Left colon (tissue), 2 donors: ENCODE measurements around the gene CCDC83. TPM values are rescaled to one million over a fixed set of nuclear protein-coding genes. Genes with fewer than 3 reads are reported as not detected.
"Not testable (repeated sequence)": the region's sequence is repeated elsewhere in the genome, so short reads cannot be mapped to it uniquely, and the experiment has no call there.

ENCODE experiments used
- ATAC-seq: fragments of 200-7000 bp; cut with Tn5 transposase; one replicate; pipeline ENCODE4 v1.9.1; 2020; ENCODE audit warnings: mild to moderate bottlenecking, moderate library complexity
- DNase-seq, 2 donors: peaks; one replicate each; pipeline ENCODE4 v3.0.0-alpha.2; 2020
- intact Hi-C, 2 donors: fragments of 100-400 bp; cut with DNase I in 1 of 2; cut with micrococcal nuclease in 1 of 2; formaldehyde crosslinking; loops; one replicate each; pipeline versions ENCODE4 v1.11.2 to v1.14.0; 2022; cut with DNase I, micrococcal nuclease
- total RNA-seq, 2 donors: library from RNA; stranded (reverse); fragmentation: NEBNext Ultra II Directional; extraction: Animal tissue kit (Norgen Biotek cat#: 25700); gene quantifications; one replicate each; pipeline ENCODE4 v1.2.1, GENCODE V29; 2021
- donor health status: DM: no; HTN: no; CAD: no.
- donor health status: DM: yes; HTN: yes; CAD: no.

Gene CCDC83
- total RNA-seq, 2 donors from 2014 or later: not detected

DNA sequence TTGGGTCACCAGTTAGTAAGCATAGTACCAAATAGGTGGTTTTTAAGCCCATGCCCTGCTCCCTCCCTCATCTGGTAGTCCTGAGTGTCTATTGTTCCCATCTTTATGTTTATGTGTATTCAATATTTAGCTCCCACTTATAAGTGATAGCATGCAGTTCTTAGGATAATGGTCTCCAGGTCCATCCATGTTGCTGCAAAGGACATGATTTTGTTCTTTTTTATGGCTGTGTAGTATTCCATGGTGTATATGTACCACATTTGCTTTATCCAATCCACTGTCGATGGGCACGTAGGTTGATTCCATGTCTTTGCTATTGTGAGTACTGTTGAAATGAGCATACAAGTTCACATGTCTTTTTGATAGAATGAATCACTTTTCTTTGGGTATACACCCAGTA lies 26.0 kb upstream of the CCDC83 start:
- intact Hi-C loops: no loop called here
- no peak for ATAC-seq

DNA sequence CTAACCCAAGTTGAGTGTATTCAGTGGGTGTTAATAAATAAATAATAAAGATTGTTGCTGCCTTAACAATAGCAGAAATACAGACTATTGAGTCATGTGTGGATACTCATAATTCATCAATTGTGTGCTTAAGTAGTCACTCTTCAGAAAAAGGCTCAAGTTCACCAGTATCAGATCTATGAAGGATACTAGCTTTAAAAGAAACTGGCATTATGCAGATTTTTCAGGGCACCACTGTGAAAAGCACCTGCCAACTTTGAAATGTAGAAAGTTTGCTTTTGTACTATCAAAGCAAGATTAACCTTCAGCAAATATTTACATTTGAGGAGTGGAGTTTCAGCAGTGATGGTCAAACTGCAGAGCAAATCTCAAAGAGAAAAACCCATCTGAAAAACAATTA lies 24.1 kb upstream of the CCDC83 start:
- intact Hi-C loops: no loop called here
- no peak for DNase-seq
- peak; percentile 68 for ATAC-seq

More for the DNA sequence above, 26.0 kb upstream of the CCDC83 start:
- DNase-seq: no peak

DNA sequence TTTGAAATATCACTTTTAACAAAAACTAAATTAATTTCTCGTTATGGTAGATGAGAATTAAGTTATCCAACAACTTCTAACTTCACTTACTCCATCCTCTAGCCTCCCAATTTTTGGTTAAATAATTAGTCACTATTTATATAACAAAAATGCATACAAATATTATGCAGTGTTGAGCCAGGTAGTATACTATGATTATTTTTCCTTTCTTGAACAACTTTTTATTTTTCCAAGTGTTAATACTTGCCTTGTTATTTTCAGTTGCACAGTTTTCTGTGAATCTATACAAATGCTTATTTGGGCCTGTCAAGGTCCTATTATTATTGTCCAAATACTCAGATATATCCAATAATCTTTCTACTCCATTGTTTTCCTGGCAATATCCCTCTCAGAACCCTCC lies 19.9 kb upstream of the CCDC83 start:
- ATAC-seq: no peak
- DNase-seq: no peak
- intact Hi-C loops: no loop called here

DNA sequence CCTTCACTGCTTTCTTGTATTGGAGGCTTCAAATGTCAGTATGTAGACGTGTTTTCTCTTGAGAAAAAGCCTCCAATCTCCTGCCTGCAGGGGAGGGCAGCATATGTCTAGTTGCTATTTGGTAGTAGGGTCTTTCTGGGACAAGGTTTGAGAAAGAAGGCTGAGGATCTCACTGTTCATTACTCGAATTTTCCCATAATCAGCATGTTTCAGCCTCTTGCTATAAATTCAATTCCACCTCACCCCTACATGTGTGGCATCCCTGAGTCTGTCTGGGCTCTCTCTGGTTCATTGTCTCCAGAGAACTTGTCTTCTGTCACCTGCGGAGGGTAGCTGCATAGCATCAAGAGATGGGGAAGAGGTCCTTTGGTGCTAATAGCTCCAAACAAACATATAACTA lies 19.5 kb upstream of the CCDC83 start:
- ATAC-seq (no peak), DNase-seq (no peak)
- intact Hi-C loops: no loop called here

DNA sequence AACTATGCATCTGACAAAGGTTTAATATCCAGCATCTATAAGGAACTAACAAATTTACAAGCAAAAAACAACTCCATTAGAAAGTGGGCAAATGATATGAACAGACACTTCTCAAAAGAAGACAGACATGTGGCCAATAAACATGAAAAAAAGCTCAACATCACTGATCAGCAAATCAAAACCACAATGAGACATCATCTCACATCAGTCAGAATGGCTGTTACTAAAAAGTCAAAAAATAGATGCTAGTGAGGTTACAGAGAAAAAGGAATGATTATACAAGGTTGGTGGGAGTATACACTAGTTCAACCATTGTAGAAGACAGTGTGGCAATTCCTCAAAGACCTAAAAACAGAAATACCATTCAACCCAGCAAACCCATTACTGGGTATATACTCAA lies 14.3 kb upstream of the CCDC83 start:
- ATAC-seq, DNase-seq, intact Hi-C loops: not testable (repeated sequence)

DNA sequence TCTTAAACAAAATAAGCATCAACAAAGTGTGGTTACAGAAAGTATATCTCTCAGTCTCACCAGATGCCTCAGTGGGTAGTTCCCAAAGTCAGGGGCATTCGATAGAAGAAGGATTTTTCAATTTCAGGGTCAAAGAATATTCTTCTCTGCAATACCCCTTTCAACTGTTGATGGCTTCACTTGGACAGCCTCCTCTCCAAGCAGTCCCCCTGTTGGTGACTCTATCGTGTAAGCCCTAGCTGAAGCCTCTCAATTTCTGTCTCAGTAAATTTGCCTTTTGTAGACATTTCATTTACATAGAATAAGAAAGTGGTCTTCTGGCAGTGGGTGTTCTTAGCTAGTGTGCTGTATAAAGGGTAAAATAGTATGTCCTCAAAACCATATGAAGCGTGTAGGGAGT lies 11.3 kb upstream of the CCDC83 start:
- no peak for DNase-seq
- intact Hi-C loops: no loop called here
- no peak for ATAC-seq

DNA sequence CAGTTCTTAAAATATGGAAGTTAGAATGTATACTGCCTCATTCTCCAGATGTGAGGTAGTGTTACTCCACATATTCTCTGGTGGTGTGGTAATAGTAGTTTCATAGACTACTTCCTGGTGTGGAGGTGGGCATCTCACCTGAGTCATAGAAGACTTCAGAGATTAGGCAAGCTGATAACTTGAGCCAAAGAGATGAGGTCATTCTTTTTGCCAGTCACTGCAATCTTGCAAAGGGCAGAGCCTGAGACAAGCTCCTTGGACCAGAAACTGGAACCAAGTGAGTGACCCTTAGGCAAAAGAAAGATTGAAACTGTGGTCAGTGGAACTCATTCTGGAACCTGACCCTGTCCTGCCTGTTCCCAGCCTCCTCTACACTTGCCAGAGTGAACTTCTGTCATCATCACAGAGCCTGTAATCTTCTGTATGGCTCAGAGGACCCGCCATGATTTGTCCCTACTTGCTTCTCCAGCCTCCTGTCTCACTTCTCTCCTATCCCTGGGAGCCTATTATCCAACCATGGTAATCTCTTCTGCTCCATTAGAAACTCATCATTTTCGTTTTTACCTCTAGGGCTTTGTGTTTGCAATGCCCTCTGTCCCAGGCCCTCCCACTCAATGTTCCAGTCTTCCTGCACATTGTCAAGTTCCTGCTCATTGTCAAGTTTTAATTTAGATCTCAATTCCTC lies 10.6 kb upstream of the CCDC83 start:
- intact Hi-C loops: no loop called here
- peak; percentile 96 for ATAC-seq
- no peak for DNase-seq

DNA sequence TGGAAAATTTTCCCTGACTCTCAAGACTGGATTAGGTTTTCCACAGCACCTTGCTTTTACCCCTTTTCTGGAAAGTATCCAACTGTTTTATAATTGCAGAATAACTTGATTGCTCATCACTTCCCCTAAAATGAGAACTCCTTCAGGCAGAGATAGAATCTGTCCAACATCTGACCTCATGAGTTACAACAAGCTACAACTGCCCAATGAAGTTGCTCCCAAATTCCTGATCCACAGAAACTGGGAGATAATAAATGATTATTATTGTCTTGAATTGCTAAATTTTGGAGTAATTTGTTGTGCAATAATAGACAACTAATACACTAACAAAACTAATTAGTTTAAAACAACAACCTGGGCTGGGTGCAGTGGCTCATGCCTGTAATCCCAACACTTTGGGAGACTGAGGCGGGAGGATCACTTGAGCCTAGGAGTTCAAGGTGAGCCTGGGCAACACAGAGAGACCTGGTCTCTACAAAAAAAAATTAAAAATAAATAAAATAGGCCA lies 10.0 kb upstream of the CCDC83 start:
- intact Hi-C loops: no loop called here
- ATAC-seq (no peak), DNase-seq (no peak)

DNA sequence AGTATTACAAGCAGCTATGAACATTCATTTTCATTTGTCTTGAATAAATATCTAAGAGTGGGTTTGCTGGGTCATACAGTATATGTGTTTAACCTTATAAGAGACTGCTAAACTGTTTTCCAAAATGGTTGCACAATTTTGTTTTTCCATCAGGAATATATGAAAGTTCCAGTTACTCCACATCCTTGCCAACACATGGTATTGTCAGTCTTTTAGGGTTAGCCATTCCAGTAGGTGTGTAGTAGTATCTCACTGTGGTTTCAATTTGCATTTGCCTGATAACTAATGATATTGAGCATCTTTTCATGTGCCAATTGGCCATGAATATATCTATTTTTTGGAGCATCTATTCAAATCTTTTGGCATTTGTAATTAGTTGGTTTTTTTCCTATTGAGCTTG lies 7.7 kb upstream of the CCDC83 start:
- DNase-seq (no peak), ATAC-seq (no peak)
- intact Hi-C loops: no loop called here

DNA sequence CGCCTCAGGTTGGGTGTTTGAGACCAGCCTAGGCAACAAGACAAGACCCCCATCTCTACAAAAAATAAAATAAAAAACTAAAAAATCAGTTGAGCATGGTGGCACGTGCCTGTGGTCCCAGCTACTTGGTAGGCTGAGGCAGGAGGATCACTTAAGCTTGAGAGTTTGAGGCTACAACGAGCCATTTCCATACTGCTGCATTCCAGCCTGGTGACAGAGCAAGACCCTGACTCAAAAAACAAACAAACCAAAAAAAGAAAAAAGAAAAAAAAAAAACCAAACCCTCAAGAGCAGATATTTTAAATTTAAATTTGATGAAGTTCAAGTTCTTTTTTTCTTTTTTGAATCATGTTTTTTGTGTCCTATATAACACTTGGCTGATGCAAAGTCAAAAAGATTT lies 7.2 kb upstream of the CCDC83 start:
- ATAC-seq (no peak), DNase-seq (no peak)
- intact Hi-C loops: no loop called here

DNA sequence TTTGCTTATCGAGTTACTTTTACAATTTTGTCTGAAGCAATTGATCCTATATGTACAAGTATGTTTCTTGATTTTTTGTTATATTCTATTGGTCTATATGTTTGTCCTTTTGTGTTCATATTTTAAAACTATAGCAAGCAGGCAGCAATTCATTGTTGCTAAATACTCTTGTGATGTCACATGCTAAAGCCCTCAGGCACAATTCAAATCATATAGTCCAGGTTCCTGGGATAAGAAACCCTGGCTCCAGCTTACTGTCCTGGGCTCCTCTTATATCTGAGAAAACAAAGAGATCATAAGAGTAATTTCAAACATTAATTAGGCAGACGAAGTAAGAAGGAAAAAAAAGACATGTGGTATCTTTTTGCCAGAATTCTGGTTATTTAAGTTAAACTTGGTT lies 6.6 kb upstream of the CCDC83 start:
- DNase-seq (no peak), ATAC-seq (no peak)
- intact Hi-C loops: no loop called here

DNA sequence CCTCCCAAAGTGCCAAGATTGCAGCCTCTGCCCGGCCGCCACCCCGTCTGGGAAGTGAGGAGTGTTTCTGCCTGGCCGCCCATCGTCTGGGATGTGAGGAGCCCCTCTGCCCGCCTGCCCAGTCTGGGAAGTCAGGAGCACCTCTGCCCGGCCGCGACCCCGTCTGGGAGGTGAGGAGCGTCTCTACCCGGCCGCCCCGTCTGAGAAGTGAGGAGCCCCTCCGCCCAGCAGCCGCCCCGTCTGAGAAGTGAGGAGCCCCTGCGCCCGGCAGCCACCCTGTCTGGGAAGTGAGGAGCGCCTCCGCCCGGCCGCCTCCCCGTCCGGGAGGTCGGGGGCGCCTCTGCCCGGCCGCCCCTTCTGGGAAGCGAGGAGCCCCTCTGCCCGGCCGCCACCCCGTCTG lies 2.4 kb upstream of the CCDC83 start:
- DNase-seq, ATAC-seq: not testable (repeated sequence)
- intact Hi-C loops: loop anchor here in 1 of 2 donors (10.0 kb wide), 1 partner anchor 362 kb away; no protein-coding TSS in a partner anchor

DNA sequence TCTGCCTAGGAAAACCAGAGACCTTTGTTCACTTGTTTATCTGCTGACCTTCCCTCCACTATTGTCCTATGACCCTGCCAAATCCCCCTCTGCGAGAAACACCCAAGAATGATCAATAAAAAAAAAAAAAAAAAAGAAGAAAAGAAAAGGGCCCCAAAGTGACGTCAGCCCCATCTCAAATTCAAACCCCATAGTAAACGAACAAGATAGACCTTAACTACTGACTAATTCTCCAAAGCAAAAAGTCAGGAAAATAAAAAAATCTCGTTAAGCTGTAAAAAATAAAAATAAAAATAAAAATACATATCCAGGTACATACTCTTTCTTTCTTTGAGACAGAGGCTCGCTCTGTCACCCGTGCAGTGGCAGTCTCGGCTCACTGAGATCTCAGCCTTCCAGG lies 1.6 kb upstream of the CCDC83 start:
- not testable (repeated sequence) for ATAC-seq, DNase-seq
- intact Hi-C loops: loop anchor here in 1 of 2 donors (10.0 kb wide), 1 partner anchor 361 kb away; no protein-coding TSS in a partner anchor

DNA sequence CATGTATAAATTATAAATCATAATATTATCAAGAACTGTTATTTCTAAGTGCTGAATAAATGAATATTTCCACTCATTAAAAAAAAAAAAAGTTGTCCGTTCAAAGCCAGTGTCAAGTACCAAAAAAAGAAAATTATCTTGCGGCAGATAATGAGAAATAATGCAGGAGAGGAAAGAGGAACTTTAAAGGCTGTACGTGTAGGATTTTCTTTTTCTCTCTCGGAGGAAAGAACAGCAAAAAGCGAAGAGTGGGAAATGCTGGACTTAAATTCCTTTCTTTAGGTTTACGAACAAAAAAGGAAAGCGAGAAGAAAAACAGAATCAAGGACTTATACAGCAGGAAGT lies 999 bp upstream of the CCDC83 start:
- intact Hi-C loops: loop anchor here in 1 of 2 donors (10.0 kb wide), 1 partner anchor 361 kb away; no protein-coding TSS in a partner anchor
- ATAC-seq (no peak), DNase-seq (no peak)

DNA sequence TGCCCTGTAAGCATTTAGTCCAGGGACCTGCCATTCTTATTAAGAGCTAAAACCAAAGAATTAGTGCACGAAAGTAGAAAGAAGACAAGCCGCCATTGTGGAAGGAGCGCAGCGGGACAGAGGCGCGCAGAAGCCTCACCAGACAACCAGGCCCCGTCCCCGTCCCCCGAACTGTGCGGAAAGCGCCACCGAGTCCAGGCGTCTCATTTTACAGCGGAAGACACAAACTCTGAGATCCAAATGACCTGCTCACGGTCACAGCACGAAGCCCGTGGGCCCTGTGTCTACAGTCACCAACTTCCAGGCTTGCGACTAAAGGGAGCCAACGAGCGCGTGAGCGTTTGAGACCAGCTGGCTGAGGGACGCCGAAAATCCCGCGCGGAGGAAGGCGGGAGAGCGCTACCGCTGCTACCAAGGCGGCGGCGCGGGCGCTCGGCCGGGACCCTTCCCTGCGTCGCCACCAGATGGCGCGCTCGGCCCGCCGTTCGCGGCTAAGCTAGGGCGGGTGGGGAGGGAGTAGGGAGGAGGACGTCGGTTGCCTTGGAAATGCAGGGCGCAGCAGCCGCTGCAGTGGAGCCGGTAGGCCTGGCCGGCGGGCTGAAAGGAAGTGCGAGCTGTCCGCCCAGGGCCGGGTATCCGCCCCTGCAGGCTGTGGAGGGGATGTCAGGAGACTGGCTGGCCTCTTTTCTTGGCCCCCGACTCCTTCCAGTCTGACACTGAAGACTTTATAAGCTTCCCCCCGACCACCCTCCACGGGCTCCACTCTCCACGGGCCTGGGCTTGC lies 434 bp upstream of the CCDC83 start:
- intact Hi-C loops: loop anchor here in 1 of 2 donors (10.0 kb wide), 1 partner anchor 360 kb away; no protein-coding TSS in a partner anchor
- DNase-seq (peak; percentile 93 to 95), ATAC-seq (peak; percentile 97)

DNA sequence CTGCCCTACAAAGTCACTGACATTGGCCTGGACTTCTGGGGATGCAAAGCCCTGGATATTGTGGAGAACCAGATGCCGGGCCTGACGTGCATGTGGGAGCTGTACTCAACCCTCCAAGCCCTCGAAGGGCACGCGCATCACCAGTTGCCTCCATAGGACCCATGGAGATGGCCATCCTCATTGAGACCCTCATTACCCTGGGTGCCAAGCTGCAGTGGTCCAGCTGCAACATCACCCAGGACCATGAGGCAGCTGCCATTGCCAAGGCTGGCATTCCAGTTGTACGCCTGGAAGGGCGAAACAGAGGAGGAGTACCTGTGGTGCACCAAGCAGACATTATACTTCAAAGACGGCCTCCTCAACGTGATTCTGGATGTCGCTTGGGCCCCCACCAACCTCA lies 1.9 kb downstream of the CCDC83 start:
- no peak for DNase-seq
- no peak for ATAC-seq
- intact Hi-C loops: loop anchor here in 1 of 2 donors (10.0 kb wide), 1 partner anchor 358 kb away; no protein-coding TSS in a partner anchor

DNA sequence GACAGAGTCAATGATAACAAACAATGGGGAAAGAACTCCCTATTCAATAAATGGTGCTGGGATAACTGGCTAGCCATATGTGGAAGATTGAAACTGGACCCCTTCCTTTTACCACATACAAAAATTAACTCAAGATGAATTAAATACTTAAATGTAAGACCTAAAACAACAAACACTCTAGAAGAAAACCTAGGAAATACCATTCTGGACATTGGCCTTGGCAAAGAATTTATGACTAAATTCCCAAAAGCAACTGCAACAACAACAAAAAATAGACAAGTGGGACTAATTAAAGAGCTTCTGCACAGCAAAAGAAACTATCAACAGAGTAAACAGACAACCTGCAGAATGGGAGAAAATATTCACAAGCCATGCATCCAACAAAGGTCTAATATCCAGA lies 4.4 kb downstream of the CCDC83 start:
- not testable (repeated sequence) for DNase-seq, ATAC-seq
- intact Hi-C loops: loop anchor here in 1 of 2 donors (10.0 kb wide), 1 partner anchor 355 kb away; no protein-coding TSS in a partner anchor

DNA sequence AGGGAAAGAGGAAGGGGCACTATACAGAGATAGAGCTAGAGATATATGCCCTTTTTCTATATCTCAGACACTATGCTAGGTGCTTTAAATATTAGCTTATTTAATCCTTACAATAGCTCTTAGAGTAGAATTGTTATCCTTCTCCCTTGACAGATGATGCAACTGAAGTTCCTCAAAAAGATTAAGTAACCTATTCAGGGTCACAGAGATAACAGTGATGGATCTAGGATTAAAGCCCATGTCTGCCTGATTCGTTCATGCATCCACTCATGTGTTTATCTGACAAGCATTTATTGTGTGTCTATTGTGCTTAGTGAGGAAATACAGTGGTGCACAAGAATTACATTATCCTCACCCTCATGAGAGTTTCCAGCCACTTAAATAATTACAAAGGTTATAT lies 8.7 kb downstream of the CCDC83 start:
- intact Hi-C loops: no loop called here

DNA sequence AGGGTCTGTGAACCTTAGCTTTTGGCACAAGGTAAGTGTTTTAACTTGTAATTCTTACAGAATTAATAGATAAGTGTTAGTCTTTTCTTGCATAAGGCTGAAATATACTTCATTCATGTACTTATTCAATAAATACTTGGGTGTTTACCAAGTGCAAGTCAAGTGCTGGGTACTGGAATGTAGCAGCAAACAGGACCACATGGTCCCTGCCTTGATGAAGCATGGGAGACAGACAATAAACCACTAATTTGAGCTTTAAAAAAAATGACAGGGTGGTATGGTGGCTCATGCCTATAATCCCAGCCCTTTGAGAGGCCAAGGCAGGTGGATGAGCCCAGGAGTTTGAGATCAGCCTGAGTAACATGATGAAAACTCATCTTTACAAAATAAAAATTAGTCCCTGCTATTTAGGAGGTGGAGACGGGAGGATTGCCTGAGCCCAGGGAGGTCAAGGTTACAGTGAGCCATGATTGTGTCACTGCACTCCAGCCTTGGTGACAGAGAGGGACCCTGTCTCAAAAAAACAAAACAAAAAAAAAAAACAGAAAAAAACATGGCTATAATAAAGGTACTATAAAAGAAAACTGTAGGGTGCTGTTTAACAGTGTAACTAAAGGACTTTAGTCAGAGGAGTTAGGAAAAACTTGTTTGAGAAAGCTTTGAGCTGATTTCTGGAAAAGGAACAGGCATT lies 11.1 kb downstream of the CCDC83 start:
- intact Hi-C loops: no loop called here
- ATAC-seq: no peak
- DNase-seq: no peak

More for the DNA sequence above, 8.7 kb downstream of the CCDC83 start:
- no peak for DNase-seq
- no peak for ATAC-seq
